ENCODE data around the gene MMEL1.

DNA sequence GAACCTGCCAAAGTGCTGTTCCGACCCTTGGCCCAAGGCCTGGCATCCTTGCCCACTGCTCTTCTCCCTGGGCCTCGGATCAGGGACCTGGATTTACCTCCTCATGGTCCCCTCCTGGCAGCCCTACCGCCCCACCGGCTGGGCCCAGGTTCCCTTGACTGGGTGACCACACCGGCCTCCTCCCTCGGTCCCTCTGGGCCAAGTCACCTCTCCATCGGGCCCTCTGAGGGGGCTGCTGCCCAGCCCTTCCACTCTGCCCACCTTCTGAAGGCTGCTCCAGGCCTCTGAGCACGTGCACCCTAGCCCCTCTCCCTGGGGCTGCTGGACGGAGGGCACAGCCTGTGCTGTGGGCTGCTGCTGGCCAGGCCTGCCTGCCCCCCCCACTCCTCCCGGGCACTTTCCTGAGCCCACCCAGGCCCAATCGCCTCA lies 9.3 kb upstream of the MMEL1 start:
- TF ChIP-seq, protein P1, sequence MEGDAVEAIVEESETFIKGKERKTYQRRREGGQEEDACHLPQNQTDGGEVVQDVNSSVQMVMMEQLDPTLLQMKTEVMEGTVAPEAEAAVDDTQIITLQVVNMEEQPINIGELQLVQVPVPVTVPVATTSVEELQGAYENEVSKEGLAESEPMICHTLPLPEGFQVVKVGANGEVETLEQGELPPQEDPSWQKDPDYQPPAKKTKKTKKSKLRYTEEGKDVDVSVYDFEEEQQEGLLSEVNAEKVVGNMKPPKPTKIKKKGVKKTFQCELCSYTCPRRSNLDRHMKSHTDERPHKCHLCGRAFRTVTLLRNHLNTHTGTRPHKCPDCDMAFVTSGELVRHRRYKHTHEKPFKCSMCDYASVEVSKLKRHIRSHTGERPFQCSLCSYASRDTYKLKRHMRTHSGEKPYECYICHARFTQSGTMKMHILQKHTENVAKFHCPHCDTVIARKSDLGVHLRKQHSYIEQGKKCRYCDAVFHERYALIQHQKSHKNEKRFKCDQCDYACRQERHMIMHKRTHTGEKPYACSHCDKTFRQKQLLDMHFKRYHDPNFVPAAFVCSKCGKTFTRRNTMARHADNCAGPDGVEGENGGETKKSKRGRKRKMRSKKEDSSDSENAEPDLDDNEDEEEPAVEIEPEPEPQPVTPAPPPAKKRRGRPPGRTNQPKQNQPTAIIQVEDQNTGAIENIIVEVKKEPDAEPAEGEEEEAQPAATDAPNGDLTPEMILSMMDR (IDR thresholded peaks at IDR 0.05) = no peak
- TF ChIP-seq POLR2A (IDR thresholded peaks at IDR 0.05) = no peak
- no peak for TF ChIP-seq POLR2AphosphoS5 (IDR thresholded peaks at IDR 0.05)

Measured in suprapubic skin (tissue), 4 donors.